Endodermal cell (in vitro differentiated cells): ENCODE measurements around the gene USP49. TPM values are rescaled to one million over a fixed set of nuclear protein-coding genes. Genes with fewer than 3 reads are reported as not detected.
A peak's percentile ranks its signal among the peaks of the same experiment; 100 is the strongest.

Experiments
- DNase-seq: peaks from one replicate; pipeline ENCODE4 v3.0.0-alpha.2; 2017
- H3K27ac ChIP-seq: 2 replicates; pipeline ENCODE4 v1.5.1; 2013; ENCODE audit warnings: mild to moderate bottlenecking, low read depth, low read length, moderate library complexity
- H3K27me3 ChIP-seq: 2 replicates; pipeline ENCODE4 v1.6.1; 2013; ENCODE audit warnings: mild to moderate bottlenecking, low read length, moderate library complexity; ENCODE audit not compliant: insufficient read depth, control insufficient read depth, poor library complexity, severe bottlenecking
- H3K36me3 ChIP-seq: 2 replicates; pipeline ENCODE4 v1.7.0; 2013; ENCODE audit warnings: mild to moderate bottlenecking, low read length, moderate library complexity; ENCODE audit not compliant: control insufficient read depth, insufficient read depth
- H3K4me1 ChIP-seq: one replicate; pipeline ENCODE4 v1.7.0; 2013; ENCODE audit warnings: low read length; ENCODE audit not compliant: control insufficient read depth, insufficient read depth
- H3K4me3 ChIP-seq: 2 replicates; pipeline ENCODE4 v1.5.1; 2013; ENCODE audit warnings: mild to moderate bottlenecking, low read length, moderate library complexity
- H3K9ac ChIP-seq: 2 replicates; pipeline ENCODE4 v1.6.1; 2013; ENCODE audit warnings: mild to moderate bottlenecking, low read length, moderate library complexity; ENCODE audit not compliant: poor library complexity, severe bottlenecking; ENCODE audit errors: extremely low read depth
- H3K9me3 ChIP-seq: 2 replicates; pipeline ENCODE4 v1.6.1; 2013; ENCODE audit warnings: mild to moderate bottlenecking, low read length, moderate library complexity; ENCODE audit not compliant: control insufficient read depth
- H3K27ac Mint-ChIP-seq: 2 replicates; pipeline ENCODE4 v1.8.0; 2020; ENCODE audit warnings: mixed read lengths
- H3K27me3 Mint-ChIP-seq: 2 replicates; pipeline ENCODE4 v1.8.0; 2021; ENCODE audit warnings: mild to moderate bottlenecking, mixed read lengths; ENCODE audit not compliant: insufficient read depth
- H3K36me3 Mint-ChIP-seq: 2 replicates; pipeline ENCODE4 v1.8.0; 2020; ENCODE audit warnings: low read depth, mixed read lengths
- H3K4me1 Mint-ChIP-seq: 2 replicates; pipeline ENCODE4 v1.8.0; 2020; ENCODE audit warnings: mixed read lengths
- H3K4me3 Mint-ChIP-seq: 2 replicates; pipeline ENCODE4 v1.8.0; 2020; ENCODE audit warnings: mild to moderate bottlenecking, moderate library complexity, mixed read lengths
- H3K9me3 Mint-ChIP-seq: 2 replicates; pipeline ENCODE4 v1.8.0; 2020; ENCODE audit warnings: mild to moderate bottlenecking, mixed read lengths
- WGBS, 2 experiments: methylation state at CpG; one replicate each; pipeline versions ENCODE4 v1.1.5 to v1.1.7; 2013; ENCODE audit warnings: missing lambda C conversion rate in 2 of 2, mixed read lengths in 1 of 2; ENCODE audit not compliant: insufficient coverage in 1 of 2, insufficient read length in 1 of 2; 5-methylcytosine and 5-hydroxymethylcytosine counted together
- total RNA-seq, 2 donors: library from RNA; stranded (reverse); fragmentation: NEBNext Ultra II Directional in 1 of 2; extraction: Animal tissue kit (Norgen Biotek cat#: 25700) in 1 of 2; gene quantifications; 2 replicates in 1 of 2; 3 replicates in 1 of 2; pipeline ENCODE4 v1.2.1, GENCODE V29; 2021
- TF ChIP-seq, protein P1 (sequence below): fragments of 200-600 bp; sonication (generic); conservative IDR thresholded peaks from 2 replicates; pipeline ENCODE4 v1.5.0; 2021; ENCODE audit warnings: antibody characterized with exemption, mild to moderate bottlenecking

USP49 gene
- total RNA-seq, 2 donors from 2014 or later: 14.0 to 18.9 TPM

GRCh38 chr6:41920921-41921711, 25.9 kb upstream of the USP49 start, which contains the start of the genes BYSL and MED20:
TSS of gene BYSL (plus strand) at chr6:41921499. CDS start at chr6:41921563, 64 bp downstream.
TSS of gene MED20 (minus strand) at chr6:41921139. CDS start at chr6:41921018, 121 bp downstream.
- Histone ChIP-seq H3K4me1 (peaks cover 8% of the 10 kb centered on the region), H3K9me3 (no peaks in the 10 kb centered on the region), H3K27me3 (no peaks in the 10 kb centered on the region), H3K27ac (peak within 1 kb of the TSS; percentile 99), H3K4me3 (peak within 1 kb of the TSS; percentile 94), H3K36me3 (peaks cover 16% of the 10 kb centered on the region), H3K9ac (peak within 1 kb of the TSS; percentile 98)
- Mint-ChIP-seq H3K27ac (peak within 1 kb of the TSS; percentile 100), H3K36me3 (peaks cover 34% of the 10 kb centered on the region), H3K9me3 (no peaks in the 10 kb centered on the region), H3K4me3 (peak within 1 kb of the TSS; percentile 95), H3K4me1 (peaks cover 19% of the 10 kb centered on the region), H3K27me3 (no peaks in the 10 kb centered on the region)
- peak; percentile 98 for DNase-seq
- TF ChIP-seq, protein P1, sequence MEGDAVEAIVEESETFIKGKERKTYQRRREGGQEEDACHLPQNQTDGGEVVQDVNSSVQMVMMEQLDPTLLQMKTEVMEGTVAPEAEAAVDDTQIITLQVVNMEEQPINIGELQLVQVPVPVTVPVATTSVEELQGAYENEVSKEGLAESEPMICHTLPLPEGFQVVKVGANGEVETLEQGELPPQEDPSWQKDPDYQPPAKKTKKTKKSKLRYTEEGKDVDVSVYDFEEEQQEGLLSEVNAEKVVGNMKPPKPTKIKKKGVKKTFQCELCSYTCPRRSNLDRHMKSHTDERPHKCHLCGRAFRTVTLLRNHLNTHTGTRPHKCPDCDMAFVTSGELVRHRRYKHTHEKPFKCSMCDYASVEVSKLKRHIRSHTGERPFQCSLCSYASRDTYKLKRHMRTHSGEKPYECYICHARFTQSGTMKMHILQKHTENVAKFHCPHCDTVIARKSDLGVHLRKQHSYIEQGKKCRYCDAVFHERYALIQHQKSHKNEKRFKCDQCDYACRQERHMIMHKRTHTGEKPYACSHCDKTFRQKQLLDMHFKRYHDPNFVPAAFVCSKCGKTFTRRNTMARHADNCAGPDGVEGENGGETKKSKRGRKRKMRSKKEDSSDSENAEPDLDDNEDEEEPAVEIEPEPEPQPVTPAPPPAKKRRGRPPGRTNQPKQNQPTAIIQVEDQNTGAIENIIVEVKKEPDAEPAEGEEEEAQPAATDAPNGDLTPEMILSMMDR: peak; percentile 99
- WGBS, 2 experiments: 0% methylated on average over 33 to 55 of the region's 55 CpGs

- peaks cover 34% of the 10 kb centered on the region for H3K36me3 Mint-ChIP-seq
- H3K4me3 Mint-ChIP-seq: no peak overlapping the region
- H3K4me1 ChIP-seq: peaks cover 8% of the 10 kb centered on the region
- H3K4me3 ChIP-seq: no peak overlapping the region
- H3K27me3 Mint-ChIP-seq: no peaks in the 10 kb centered on the region
- no peaks in the 10 kb centered on the region for H3K27me3 ChIP-seq
- no peaks in the 10 kb centered on the region for H3K9me3 Mint-ChIP-seq
- 84 to 100% methylated on average over 2 to 4 of the region's 4 CpGs for WGBS, 2 experiments
- peaks cover 30% of the 10 kb centered on the region for H3K36me3 ChIP-seq
- peak overlapping the region; percentile 86 for H3K27ac Mint-ChIP-seq
- H3K9ac ChIP-seq: no peak overlapping the region
- H3K27ac ChIP-seq: no peak overlapping the region
- H3K4me1 Mint-ChIP-seq: peaks cover 14% of the 10 kb centered on the region
- TF ChIP-seq, protein P1: no peak
- no peaks in the 10 kb centered on the region for H3K9me3 ChIP-seq
- no peak for DNase-seq
Observed at GRCh38 chr6:41917528-41917927, 22.4 kb upstream of the USP49 start.

GRCh38 chr6:41914869-41915530, 19.8 kb upstream of the USP49 start:
- Mint-ChIP-seq H3K4me3 (no peak overlapping the region), H3K27ac (no peak overlapping the region), H3K36me3 (peaks cover 45% of the 10 kb centered on the region), H3K4me1 (peaks cover 4% of the 10 kb centered on the region), H3K27me3 (no peaks in the 10 kb centered on the region), H3K9me3 (no peaks in the 10 kb centered on the region)
- Histone ChIP-seq H3K4me1 (peaks cover 5% of the 10 kb centered on the region), H3K27ac (no peak overlapping the region), H3K4me3 (no peak overlapping the region), H3K36me3 (peaks cover 38% of the 10 kb centered on the region), H3K27me3 (no peaks in the 10 kb centered on the region), H3K9ac (no peak overlapping the region), H3K9me3 (no peaks in the 10 kb centered on the region)
- WGBS, 2 experiments: 100% methylated on average over 4 of the region's 4 CpGs; no CpG with 5 or more reads in 1 of the 2 experiments
- TF ChIP-seq, protein P1: no peak
- no peak for DNase-seq
